ENCODE measurements around the gene ITGA2. TPM values are rescaled to one million over a fixed set of nuclear protein-coding genes. Genes with fewer than 3 reads are reported as not detected.

ITGA2 gene
- total RNA-seq, 1 experiment from 2014 or later = 36.6 TPM

GRCh38 chr5:53083927-53084326 is 94.8 kb downstream of the ITGA2 start:
- no TSS peak for BruUV-seq (replicated peaks)
- H3K36me3 ChIP-seq (ENCODE audit: control insufficient read depth in 1 of 2, insufficient read depth in 2 of 2, low read length in 2 of 2) = peaks cover 9 to 63% of the 10 kb centered on the region in 2 experiments; a peak in 3 of 4 replicates
- H3K4me1 ChIP-seq (ENCODE audit: control insufficient read depth in 1 of 2, insufficient read depth in 2 of 2, low read length in 2 of 2) = no peaks in the 10 kb centered on the region
- H3K79me2 ChIP-seq (ENCODE audit: insufficient read depth, low read length) = no peaks in the 10 kb centered on the region
- POLR2A ChIA-PET = no interaction called here
- H3K9me2 ChIP-seq (ENCODE audit: insufficient read depth) = no peaks in the 10 kb centered on the region
- H3K9ac ChIP-seq (ENCODE audit: low read length) = no peak overlapping the region
- no peaks in the 10 kb centered on the region for H3K27me3 ChIP-seq (ENCODE audit: insufficient read depth, low read length)
- ATAC-seq (no peak), DNase-seq (ENCODE audit: low read depth, low spot score) (no peak)
- no peak overlapping the region for H2AFZ ChIP-seq (ENCODE audit: low read depth, low read length, poor library complexity, severe bottlenecking)
- no peaks in the 10 kb centered on the region for H3K9me3 ChIP-seq (ENCODE audit: control insufficient read depth in 1 of 2, insufficient read depth in 1 of 2, low read depth in 1 of 2, low read length in 2 of 2)
- H3K4me2 ChIP-seq (ENCODE audit: low read length) = no peak overlapping the region
- CTCF ChIA-PET = no interaction called here
- H4K20me1 ChIP-seq (ENCODE audit: insufficient read depth) = no peaks in the 10 kb centered on the region
- RAD21 ChIA-PET (ENCODE audit: low non-redundant PET in 1 of 2, low total read pairs in 2 of 2, uncharacterized antibody in 2 of 2, unreplicated experiment in 2 of 2) = no interaction called here
- TF ChIP-seq ZBTB33 (IDR thresholded peaks at IDR 0.05; ENCODE audit: extremely low read depth, insufficient replicate concordance, low read length) (no peak), ATF3 (IDR thresholded peaks at IDR 0.05) (no peak), CTCF (IDR thresholded peaks at IDR 0.05 in 2 of 3, conservative IDR thresholded peaks at IDR 0.05 in 1 of 3; ENCODE audit: borderline replicate concordance in 1 of 3, insufficient read depth in 1 of 3, low read depth in 2 of 3, low read length in 2 of 3) (no peak), SIN3A (IDR thresholded peaks at IDR 0.05; ENCODE audit: low read depth) (no peak), EGR1 (IDR thresholded peaks at IDR 0.05; ENCODE audit: low read depth) (no peak), YY1 (IDR thresholded peaks at IDR 0.05; ENCODE audit: extremely low read depth, insufficient replicate concordance, low read depth, low read length) (no peak), ZFX (IDR thresholded peaks at IDR 0.05) (no peak), SRF (IDR thresholded peaks at IDR 0.05; ENCODE audit: low read depth) (no peak), EZH2 (IDR thresholded peaks at IDR 0.05) (no peak), CBX3 (IDR thresholded peaks at IDR 0.05; ENCODE audit: low read depth) (no peak), TCF7L2 (IDR thresholded peaks at IDR 0.05; ENCODE audit: borderline replicate concordance, extremely low read depth, insufficient read depth, insufficient read length) (no peak), POLR2AphosphoS5 (IDR thresholded peaks at IDR 0.05; ENCODE audit: low read depth, low read length) (no peak), ZNF274 (IDR thresholded peaks at IDR 0.05; ENCODE audit: low read depth, low read length) (no peak), ELF1 (IDR thresholded peaks at IDR 0.05; ENCODE audit: borderline replicate concordance, low read depth) (no peak)
- H3K4me3 ChIP-seq (replicated peaks in 1 of 2; ENCODE audit: low read depth in 1 of 2, low read length in 2 of 2) = no peak overlapping the region
- no peak overlapping the region for H3K27ac ChIP-seq (ENCODE audit: low read depth, low read length)
- intact Hi-C loops (cut with micrococcal nuclease) = no loop called here
